Hematopoietic multipotent progenitor cell treated with erythropoietin and hydrocortisone succinate and interleukin-3 and kit ligand, for 6 days (in vitro differentiated cells): Measurements from ENCODE around the gene PNPLA5.
"Not testable (repeated sequence)": the region's sequence is repeated elsewhere in the genome, so short reads cannot be mapped to it uniquely, and the experiment has no call there.

Experiments used
- DNase-seq: peaks from one replicate; pipeline ENCODE4 v3.0.0-alpha.2; 2015

The PNPLA5 gene, protein sequence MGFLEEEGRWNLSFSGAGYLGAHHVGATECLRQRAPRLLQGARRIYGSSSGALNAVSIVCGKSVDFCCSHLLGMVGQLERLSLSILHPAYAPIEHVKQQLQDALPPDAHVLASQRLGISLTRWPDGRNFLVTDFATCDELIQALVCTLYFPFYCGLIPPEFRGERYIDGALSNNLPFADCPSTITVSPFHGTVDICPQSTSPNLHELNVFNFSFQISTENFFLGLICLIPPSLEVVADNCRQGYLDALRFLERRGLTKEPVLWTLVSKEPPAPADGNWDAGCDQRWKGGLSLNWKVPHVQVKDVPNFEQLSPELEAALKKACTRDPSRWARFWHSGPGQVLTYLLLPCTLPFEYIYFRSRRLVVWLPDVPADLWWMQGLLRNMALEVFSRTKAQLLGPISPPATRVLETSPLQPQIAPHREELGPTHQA

DNA sequence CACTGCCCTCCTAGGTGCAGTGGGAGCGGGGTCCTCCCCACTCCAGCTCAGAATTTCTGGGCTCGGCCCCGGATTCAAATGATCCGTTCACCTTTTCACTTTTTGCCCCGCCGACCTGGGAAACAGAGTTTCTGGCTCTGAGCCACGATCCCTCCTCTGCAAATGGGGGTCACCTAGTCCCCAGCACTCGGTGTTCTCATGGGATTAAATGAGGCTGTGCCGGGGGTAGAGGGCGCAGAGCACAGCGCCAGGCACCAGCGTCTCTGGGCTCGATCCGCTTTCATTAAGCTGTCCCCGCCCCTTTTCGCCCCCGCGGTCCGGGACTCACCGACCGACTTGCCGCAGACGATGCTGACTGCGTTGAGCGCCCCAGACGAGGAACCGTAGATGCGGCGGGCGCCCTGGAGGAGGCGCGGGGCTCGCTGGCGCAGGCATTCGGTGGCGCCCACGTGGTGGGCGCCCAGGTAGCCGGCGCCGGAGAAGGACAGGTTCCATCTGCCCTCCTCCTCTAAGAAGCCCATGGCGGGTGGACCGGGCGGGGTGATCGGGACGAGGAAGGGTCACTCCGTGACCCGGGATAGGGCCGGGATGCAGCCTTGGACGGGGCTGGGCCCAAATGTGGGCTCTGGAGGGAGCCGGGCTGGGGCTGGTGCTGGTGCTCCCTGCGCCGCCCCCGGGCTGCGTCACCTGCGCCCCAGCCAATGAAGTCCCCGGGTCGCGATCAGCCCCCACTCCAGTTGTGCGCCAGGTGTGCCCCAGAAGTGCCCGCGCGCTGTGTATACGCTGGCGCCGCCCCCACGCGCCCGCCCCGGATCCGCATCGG lies at the start of gene PNPLA5:
TSS of gene PNPLA5 (minus strand) at position 654 of the 823 bp plus-strand sequence. CDS start at position 521, 133 bp downstream.
- no peak for DNase-seq

DNA sequence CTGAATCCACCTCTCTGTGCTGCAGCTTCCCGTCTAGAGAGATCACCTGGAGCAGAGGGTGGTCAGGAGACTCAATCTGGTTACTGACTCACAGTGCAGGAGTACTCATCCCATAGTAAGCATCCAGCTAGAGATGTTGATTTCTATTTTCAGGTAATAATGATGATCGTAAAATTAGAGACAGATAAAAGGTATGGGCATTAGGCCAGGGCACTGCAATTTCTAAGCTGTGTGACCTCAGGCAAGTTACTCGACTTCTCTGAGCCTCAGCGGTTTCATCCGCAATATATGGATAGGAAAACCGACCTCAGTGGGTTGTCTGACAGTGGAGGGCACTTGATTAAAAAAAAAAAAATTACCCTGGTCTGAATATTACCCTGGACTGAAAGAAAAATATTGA lies 49.6 kb upstream of the PNPLA5 start:
- DNase-seq = no peak

DNA sequence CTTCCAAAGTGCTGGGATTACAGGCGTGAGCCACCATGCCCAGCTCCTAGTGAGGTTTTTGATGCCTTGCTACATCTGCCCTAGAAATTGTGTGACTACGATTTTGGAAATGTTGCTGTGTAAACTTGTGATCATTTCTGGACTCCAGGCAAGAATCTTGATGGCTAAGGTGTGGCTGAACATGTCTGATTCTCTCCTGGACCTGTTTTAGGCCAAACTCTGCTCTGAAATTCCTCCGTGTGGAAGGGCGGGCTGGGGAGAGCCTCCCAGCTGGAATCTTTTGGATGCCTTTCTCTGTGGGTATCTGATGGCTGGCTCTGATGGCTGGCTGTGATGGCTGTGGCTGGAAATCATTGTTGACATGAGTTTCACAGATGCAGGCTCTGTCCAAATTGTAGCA lies 40.0 kb upstream of the PNPLA5 start:
- DNase-seq = no peak

DNA sequence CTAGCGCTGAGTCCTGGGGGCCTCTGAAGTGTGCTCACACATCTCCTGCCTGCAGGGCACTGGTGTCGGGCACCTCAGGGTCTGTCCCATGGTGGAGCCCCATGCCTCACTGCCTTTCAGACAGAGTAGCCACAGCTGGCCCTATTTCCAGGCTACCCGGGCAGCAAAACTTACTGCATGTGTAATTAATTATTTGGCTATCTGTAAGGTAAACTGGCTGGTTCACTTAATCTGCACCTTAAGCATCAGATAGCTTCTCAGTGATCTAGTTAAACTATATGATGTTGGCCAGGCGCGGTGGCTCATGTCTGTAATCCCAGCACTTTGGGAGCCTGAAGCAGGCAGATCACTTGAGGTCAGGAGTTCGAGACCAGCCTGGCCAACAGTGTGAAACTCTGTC lies 37.1 kb upstream of the PNPLA5 start:
- DNase-seq = no peak

DNA sequence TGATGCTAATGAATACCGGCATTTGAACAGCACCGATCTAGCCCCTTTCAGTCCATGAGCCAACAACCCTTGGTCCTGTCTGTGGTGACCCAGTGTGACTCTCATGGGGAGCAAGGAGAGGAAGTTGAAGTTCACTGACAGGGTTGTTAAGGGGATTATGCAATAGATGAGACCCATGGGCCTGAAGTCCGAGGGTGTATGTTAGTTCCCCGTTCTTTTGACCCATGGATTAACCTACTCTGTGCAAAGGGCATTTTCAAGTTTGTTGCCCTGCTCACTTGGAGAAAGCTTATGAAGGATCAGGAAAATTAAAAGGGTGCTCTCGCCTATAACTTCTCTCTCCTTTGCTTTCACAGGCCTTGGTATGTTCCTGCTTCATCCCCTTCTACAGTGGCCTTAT lies 36.7 kb upstream of the PNPLA5 start:
- DNase-seq = peak; percentile 44

DNA sequence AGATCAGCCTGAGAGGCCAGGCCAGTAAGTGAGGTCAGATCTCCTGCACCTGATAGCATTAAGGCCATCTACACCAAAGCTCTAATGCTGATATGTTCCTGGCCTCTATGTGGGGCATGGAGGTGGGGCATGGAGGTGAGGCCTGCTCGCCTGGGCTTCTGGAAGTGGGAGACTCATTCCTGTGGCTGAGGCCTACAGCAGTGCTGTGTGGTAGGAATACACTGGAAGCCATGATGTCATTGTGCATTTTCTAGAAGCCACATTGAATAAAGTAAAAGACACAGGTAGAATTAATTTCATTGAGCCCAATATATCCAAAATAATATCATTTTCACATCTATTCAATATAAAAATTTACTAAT lies 34.5 kb upstream of the PNPLA5 start:
- DNase-seq = no peak

DNA sequence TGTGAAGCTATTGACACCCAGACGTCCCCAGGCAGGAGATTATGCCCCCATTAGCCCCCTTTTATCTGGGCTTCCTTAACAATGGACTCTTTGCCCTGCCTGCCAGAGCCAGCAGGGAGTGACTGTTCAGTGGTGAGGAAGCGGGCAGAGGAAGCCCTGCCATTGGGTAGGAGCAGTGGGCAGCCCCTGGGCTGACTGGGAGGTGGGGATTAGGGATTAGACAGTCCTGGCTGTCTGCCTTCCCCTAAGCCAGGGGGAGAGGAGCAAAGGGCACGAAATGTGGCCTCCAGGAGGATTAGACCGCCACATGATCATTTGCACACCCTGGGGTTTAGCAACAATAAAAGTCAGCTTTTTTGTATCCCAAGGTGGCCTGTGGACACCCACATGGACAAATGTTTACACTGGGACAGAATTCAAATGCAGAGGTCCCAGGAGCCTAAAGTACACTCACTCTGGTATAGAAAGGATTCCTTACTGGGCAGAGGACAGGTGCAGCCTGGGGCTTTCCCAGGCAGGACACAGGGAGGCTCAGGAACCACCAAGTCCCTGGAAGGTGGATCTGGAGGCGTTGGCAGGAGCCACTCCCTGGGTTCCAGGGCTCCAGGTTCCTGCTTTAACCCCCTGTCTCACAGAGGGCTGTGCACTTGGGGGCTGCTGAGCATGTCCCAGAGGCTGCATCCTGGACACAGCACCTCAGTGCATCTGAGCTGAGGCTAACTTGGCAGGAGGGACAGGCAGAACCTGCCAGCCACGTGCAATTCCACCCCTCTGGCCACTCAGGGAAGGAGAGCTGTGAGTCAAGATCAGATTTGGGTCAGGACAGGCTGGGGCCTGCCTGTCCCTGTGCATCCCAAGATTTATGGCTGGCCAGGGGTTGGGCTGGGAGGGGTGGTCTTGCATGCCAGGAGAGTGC lies 33.9 kb upstream of the PNPLA5 start:
- DNase-seq = no peak

DNA sequence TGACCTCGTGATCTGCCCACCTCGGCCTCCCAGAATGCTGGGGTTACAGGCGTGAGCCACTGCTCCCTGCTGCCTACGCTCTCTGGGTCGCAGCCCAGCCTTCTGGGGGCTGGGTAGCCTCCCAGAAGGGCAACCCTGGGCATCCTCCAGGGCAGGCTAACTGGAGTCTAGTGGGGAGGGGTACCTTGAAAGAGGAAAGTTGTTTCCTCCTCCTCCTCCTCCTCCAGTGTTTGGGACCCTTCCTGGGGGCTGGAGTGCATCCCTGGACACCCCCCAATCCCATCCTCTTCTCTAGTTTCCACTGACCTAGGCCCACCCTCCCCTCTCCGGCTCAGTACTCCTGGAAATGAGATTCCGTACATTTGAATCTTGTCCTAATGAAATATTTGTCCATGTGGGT lies 33.1 kb upstream of the PNPLA5 start:
- no peak for DNase-seq

DNA sequence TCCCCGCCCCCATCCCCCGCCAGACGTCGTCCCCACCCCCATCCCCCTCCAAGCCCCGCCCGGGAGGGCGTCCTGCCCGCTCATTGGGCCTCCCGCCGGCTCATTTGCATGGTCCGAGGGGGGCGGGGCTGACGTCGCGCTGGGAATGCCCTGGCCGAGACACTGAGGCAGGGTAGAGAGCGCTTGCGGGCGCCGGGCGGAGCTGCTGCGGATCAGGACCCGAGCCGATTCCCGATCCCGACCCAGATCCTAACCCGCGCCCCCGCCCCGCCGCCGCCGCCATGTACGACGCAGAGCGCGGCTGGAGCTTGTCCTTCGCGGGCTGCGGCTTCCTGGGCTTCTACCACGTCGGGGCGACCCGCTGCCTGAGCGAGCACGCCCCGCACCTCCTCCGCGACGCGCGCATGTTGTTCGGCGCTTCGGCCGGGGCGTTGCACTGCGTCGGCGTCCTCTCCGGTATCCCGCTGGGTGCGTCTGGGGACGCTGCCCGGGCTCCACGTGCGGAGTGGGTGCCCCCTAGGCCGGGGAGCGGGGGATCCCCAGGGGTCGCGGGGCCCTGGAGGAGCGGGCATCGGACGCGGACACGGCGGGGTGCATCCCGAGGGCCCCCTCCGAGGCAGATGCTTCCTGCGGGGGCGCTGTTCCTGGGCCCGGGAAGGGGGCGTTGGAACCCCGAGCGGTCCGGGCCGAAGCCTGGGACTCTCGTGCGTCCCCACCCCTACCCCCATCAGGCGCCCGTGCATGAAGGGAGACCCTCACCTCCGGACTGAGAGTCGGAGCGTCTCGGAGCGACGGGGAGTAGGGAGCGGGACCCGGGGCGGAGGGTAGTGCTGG lies 32.0 kb upstream of the PNPLA5 start, which contains the start of gene PNPLA3:
TSS of gene PNPLA3 (plus strand) at position 175 of the 834 bp plus-strand sequence. CDS start at position 282, 107 bp downstream.
- DNase-seq = peak; percentile 90

DNA sequence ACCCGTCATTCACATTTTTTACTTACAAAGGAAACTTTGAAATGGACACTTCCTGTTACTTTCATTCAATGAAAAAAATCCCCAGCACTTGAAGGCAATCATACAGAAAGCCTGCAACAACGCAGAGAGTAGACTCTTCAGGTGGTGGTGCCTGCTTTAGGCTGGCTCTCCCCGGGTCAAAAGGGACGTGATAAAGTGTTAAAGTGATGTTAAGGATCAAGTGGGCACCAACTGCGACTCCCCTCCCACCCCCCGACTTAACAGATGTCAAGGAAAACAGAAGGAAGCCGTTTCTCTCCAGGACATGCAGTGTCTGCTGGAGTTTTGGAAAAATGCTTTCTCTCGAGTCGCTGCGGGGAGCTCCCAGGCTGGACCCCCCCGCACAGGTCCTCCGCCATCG lies 31.4 kb upstream of the PNPLA5 start:
- DNase-seq = peak; percentile 43

DNA sequence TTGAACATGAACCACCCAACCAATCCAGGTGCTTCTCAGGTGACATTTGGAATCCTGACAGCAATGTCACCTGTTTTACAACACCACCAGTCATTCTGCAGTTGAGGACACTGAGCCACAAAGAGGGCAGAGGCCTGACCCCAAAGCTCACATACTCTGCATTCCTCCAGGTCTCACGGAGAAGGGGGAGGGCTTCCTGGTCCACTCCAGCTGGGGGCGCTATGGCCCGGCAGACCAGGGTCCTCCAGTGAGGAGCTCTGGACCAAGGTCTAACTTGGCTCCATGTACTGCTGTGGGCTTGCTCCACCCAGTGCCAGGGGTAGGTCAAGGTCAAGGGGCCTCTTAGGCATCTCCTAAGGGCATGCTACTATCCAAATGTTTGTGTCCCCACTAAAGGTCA lies 30.3 kb upstream of the PNPLA5 start:
- DNase-seq = no peak

DNA sequence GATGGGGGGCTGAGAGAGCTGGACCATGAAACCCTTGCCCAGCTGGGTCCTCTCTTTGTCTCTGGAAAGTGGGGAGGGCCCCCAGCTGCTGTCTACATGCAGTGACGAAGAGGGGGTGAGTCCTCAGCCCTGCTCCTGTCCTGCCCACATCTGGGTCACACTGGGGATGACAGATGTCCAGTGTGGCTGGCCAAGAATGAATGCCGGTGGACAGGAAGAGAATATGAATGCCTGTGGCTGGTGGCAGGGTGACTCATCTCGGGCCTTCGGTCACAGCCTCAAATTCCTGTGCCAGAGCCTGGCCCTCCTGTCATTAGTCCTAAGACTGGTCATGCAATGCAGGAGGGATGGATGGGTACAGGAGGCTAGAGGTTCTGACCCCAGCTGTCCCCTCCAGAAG lies 29.6 kb upstream of the PNPLA5 start:
- no peak for DNase-seq

DNA sequence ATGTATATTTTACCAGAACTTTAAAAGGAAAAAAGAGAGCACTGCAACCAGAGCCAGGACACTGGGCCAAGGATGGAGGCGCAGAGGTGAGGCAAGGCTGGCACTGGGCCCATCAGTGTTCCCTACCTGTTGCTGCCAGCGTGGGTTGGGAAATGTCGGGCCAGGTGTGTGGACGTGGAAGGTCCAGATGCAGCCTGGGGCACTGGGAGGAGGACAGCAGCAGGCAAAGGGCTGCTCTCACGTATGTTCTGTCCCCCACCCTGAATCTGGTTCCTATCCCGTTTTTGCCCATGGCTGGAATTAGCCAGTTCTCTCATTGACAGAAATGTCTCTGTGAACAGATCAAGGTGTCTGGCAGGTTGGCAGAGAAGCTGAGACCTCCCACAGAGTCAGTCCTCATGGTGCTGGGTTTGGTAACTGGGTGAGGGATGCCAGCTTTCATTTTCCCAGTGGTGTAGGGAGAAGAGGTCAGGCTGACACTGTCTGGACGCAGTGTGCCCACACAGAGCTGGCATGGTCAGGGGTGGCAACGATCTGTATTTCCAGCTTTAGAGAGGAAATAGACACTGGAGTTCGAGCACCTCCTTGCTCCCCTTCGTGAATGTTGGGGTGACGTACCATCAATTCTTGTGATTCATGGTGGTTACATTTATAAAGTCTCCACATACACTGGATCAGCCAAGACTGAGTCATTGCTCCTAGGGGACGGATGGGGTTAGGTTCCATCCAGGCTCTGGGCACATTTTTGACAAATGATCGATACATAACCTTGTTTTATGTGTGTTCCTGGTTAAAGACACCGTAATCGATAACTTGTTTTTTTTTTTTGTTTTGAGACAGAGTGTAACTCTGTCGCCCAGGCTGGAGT lies 27.5 kb upstream of the PNPLA5 start:
- DNase-seq = no peak

DNA sequence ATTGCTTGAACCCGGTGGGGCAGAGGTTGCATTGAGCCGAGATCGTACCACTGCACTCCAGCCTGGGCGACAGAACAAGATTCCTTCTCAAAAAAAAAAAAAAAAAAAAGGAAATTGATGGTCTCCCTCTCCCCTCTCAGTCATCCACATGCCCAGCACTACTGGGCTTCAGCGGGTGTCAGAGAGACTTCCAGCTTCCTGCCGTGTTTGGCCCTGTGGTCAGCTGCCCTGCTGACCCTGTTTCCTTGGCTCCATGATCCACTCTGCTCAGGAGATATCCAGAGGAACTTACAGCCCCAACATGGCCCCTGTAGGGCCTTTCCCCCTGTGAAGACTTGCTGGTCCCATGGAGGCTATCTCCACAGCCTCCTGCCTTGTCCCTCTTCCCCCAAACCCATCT lies 25.7 kb upstream of the PNPLA5 start:
- no peak for DNase-seq

DNA sequence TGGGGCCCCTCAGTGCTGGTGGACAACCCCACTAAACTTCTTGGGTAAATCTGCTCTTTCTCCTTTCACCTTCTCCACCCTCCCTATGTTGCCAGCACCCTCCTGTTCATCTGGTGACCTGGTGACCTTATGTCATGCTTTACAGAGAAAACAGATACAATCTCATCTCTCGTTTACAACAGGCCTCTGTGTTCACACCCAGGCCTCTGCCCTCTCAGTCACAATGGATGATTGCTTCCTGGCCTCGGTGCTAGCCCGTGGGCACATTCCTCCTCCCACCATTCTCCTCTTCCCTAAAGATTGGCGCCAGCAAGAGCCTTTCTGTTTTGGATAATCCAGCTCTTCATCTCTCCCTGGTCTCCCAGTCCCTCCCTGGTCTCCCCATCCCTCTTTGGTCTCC lies 19.5 kb upstream of the PNPLA5 start:
- no peak for DNase-seq

DNA sequence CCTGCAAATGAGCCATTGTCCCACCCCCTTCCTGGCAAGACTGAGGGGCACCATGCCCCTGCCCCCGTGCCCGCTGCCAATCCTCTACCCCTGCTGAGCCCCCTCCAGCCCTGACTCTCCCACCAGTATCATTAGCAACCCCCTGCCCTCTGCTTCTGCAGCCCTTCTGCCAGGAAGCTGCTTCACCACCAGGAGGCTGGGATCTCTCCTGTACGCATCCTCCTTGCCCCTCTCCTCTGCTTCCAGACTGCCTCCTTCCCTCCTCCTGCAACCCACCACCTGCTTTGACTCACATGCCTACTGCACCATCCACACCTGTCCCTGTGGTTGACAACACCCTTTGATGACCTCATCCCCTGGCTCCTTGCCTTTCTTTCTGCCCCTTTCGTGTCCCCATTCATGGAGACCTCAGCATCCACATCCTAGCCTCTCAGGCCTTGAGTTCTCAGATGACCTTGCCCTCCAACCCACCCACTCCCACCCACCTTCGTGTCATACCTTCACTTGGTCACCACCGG lies 18.4 kb upstream of the PNPLA5 start:
- DNase-seq = no peak

DNA sequence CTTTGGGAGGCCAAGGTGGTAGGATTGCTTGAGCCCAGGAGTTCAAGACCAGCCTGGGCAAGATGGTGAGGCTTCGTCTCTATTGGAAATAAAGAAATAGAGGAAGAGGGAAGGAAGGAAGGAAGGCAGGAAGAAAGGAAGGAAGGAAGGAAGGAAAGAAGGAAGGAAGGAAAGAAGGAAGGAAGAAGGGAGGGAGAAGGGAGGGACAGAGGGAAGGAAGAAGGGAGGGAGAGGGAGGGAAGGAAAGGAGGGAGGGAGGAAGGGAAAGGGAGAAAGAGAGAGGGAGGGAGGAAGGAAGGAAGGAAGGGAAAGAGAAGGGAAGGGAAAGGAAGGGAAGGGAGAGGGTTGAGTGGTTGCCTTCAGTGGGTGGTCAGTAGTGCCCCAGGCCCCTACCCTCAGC lies 17.9 kb upstream of the PNPLA5 start:
- no peak for DNase-seq

DNA sequence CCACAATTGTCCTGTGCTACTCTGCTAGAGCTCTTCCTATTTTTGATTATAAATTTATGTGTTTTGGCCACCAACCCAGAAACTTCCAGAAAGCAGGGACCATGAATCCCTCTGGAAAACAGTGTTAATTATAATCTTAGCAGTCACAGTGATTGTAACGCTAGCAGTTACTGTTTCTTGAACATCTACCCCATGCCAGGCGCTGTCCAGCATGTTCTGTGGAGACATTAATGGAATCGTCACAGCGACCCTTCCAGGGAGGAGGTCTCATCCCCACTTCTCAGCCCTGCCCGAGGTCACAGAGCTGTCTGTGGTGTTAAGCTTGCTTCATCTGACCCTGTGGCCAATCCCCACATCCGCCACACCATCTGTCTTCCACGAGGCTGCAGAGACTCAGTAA lies 13.9 kb upstream of the PNPLA5 start:
- no peak for DNase-seq

DNA sequence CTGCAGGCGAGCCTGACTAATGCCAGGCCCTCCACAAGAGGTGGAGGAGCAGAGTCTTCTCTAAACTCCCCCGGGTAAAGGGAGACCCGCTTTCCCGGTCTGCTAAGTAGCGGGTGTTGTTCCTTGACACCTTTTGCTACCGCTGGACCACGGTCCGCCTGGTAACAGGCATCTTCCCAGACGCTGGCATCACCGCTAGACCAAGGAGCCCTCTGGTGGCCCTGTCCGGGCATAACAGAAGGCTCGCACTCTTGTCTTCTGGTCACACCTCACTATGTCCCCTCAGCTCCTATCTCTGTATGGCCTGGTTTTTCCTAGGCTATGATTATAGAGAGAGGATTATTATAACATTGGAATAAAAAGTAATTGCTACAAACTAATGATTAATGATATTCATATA lies 12.6 kb upstream of the PNPLA5 start:
- not testable (repeated sequence) for DNase-seq

DNA sequence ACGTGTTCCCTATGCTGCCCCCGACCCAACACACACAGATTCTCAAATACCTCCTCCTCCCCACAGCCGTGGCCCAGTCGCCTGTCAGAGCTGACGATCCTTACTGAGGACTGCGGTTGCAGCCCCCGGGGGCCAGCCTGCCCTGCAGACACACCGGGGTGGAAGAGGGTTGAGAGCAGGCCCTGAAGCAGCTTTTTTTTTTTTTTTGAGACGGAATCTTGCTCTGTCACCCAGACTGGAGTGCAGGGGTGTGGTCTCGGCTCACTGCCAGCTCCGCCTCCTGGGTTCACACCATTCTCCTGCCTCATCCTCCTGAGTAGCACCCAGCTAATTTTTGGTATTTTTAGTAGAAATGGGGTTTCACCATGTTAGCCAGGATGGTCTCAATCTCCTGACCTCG lies 11.2 kb upstream of the PNPLA5 start:
- DNase-seq = peak; percentile 19
